GM21737 (cell line): Measurements from ENCODE around the gene KHNYN.
"Not testable (repeated sequence)": the region's sequence is repeated elsewhere in the genome, so short reads cannot be mapped to it uniquely, and the experiment has no call there.

Experiments
- ATAC-seq: cut with Tn5 transposase; IDR thresholded peaks from one replicate; pipeline ENCODE4 v1.9.1; 2021; ENCODE audit warnings: mild to moderate bottlenecking, moderate library complexity; ENCODE audit not compliant: unreplicated experiment

Gene KHNYN

GRCh38 chr14:24437020-24437735 is 7.4 kb downstream of the KHNYN start:
- ATAC-seq, result no peak

- ATAC-seq, result no peak
These were observed 7.9 kb downstream of the KHNYN start for GRCh38 chr14:24437736-24438067.

- ATAC-seq, result no peak
These were observed 8.7 kb downstream of the KHNYN start for GRCh38 chr14:24438223-24439097.

- no peak for ATAC-seq
These were observed 9.5 kb downstream of the KHNYN start for GRCh38 chr14:24439257-24439656.

GRCh38 chr14:24439830-24440605 is 10.3 kb downstream of the KHNYN start:
- no peak for ATAC-seq

GRCh38 chr14:24440606-24441399 is 11.0 kb downstream of the KHNYN start:
- no peak for ATAC-seq

- ATAC-seq, result no peak
These were observed 11.7 kb downstream of the KHNYN start for GRCh38 chr14:24441485-24441884.

GRCh38 chr14:24441904-24442239 is 12.1 kb downstream of the KHNYN start:
- ATAC-seq, result no peak

- peak; percentile 88 for ATAC-seq
These were observed 12.7 kb downstream of the KHNYN start, which contains the start of gene SDR39U1 for GRCh38 chr14:24442240-24443052. Gene SDR39U1 (minus strand): TSS chr14:24442776. CDS start chr14:24442769, 7 bp downstream.

GRCh38 chr14:24443053-24443665 is 13.4 kb downstream of the KHNYN start:
- no peak for ATAC-seq

- ATAC-seq, result not testable (repeated sequence)
These were observed 21.1 kb downstream of the KHNYN start for GRCh38 chr14:24450828-24451227.

- ATAC-seq, result no peak
These were observed 27.2 kb downstream of the KHNYN start for GRCh38 chr14:24456980-24457379.

- ATAC-seq, result no peak
These were observed 29.0 kb downstream of the KHNYN start for GRCh38 chr14:24458736-24459135.

GRCh38 chr14:24459331-24459730 is 29.6 kb downstream of the KHNYN start:
- no peak for ATAC-seq

- no peak for ATAC-seq
These were observed 31.6 kb downstream of the KHNYN start for GRCh38 chr14:24461336-24461735.

- ATAC-seq, result no peak
These were observed 33.5 kb downstream of the KHNYN start for GRCh38 chr14:24463017-24463883.

- ATAC-seq, result no peak
These were observed 34.4 kb downstream of the KHNYN start for GRCh38 chr14:24463884-24464785.
